Prostate gland (tissue), 2 donors: ENCODE measurements around the gene WDR18. TPM values are rescaled to one million over a fixed set of nuclear protein-coding genes. Genes with fewer than 3 reads are reported as not detected.

Experiments
- DNase-seq: peaks from one replicate; pipeline ENCODE4 v3.0.0-alpha.2; 2019; ENCODE audit warnings: low spot score
- H3K27ac ChIP-seq, 2 donors: fragments of 200-600 bp; sonication (generic); 2 replicates each; pipeline ENCODE4 v1.5.1; 2017 to 2019
- H3K27me3 ChIP-seq: fragments of 200-600 bp; sonication (generic); replicated peaks from 2 replicates; pipeline ENCODE4 v1.5.1; 2019; ENCODE audit not compliant: insufficient read depth
- H3K36me3 ChIP-seq, 2 donors: fragments of 200-600 bp; sonication (generic); 1 replicate in 1 of 2; 2 replicates in 1 of 2; pipeline versions ENCODE4 v1.5.1 to v1.8.1; 2017 to 2019
- H3K4me1 ChIP-seq: fragments of 200-600 bp; sonication (generic); replicated peaks from 2 replicates; pipeline ENCODE4 v1.5.1; 2019
- H3K4me3 ChIP-seq, 2 donors: fragments of 200-600 bp; sonication (generic); 2 replicates each; pipeline ENCODE4 v1.5.1; 2017 to 2019
- H3K9me3 ChIP-seq: fragments of 200-600 bp; sonication (generic); 2 replicates; pipeline ENCODE4 v1.5.1; 2017
- POLR2A ChIP-seq: fragments of 450-650 bp; IDR thresholded peaks from one replicate; pipeline ENCODE4 v1.6.1; 2016; ENCODE audit warnings: antibody characterized with exemption, mild to moderate bottlenecking
- POLR2AphosphoS5 ChIP-seq: sonication (generic); formaldehyde crosslinking; IDR thresholded peaks from one replicate; pipeline ENCODE4 v1.6.1; 2017; ENCODE audit warnings: antibody characterized with exemption
- WGBS: methylation state at CpG from one replicate; pipeline ENCODE4 v1.1.5; 2018; 5-methylcytosine and 5-hydroxymethylcytosine counted together
- intact Hi-C: fragments of 100-400 bp; cut with DNase I; formaldehyde crosslinking; loops from one replicate; pipeline ENCODE4 v1.14.2; 2022
- total RNA-seq, 2 donors: library from RNA; depleted of rRNA; stranded (reverse); fragments of >200 nt; gene quantifications; one replicate each; pipeline ENCODE4 v1.1.0, GENCODE V29; 2016
- TF ChIP-seq, protein P1 (sequence below), 4 experiments: fragments of 200-600 bp in 2 of 4; fragments of 450-650 bp in 2 of 4; sonication (generic) in 2 of 4; IDR thresholded peaks; 1 replicate in 3 of 4; 2 replicates in 1 of 4; pipeline ENCODE4 v1.5.1; 2016 to 2019; ENCODE audit warnings: antibody characterized with exemption in 4 of 4, mild to moderate bottlenecking in 2 of 4, moderate library complexity in 2 of 4

The WDR18 gene
- total RNA-seq, 2 donors from 2014 or later = 35.0 to 94.8 TPM

- Histone ChIP-seq H3K27me3 (no peaks in the 10 kb centered on the region), H3K36me3 (peaks cover 6 to 23% of the 10 kb centered on the region in 2 donors), H3K27ac (no peak overlapping the region), H3K4me3 (no peak overlapping the region), H3K9me3 (no peaks in the 10 kb centered on the region), H3K4me1 (peaks cover 19% of the 10 kb centered on the region)
- TF ChIP-seq POLR2AphosphoS5 (no peak), POLR2A (no peak)
- TF ChIP-seq, protein P1, sequence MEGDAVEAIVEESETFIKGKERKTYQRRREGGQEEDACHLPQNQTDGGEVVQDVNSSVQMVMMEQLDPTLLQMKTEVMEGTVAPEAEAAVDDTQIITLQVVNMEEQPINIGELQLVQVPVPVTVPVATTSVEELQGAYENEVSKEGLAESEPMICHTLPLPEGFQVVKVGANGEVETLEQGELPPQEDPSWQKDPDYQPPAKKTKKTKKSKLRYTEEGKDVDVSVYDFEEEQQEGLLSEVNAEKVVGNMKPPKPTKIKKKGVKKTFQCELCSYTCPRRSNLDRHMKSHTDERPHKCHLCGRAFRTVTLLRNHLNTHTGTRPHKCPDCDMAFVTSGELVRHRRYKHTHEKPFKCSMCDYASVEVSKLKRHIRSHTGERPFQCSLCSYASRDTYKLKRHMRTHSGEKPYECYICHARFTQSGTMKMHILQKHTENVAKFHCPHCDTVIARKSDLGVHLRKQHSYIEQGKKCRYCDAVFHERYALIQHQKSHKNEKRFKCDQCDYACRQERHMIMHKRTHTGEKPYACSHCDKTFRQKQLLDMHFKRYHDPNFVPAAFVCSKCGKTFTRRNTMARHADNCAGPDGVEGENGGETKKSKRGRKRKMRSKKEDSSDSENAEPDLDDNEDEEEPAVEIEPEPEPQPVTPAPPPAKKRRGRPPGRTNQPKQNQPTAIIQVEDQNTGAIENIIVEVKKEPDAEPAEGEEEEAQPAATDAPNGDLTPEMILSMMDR (IDR thresholded peaks at IDR 0.05) = no peak
- 89% methylated on average over 11 of the region's 18 CpGs for WGBS
- intact Hi-C loops = no loop called here
- no peak for DNase-seq
Observed at GRCh38 chr19:1012334-1012733, 28.2 kb downstream of the WDR18 start.

DNA sequence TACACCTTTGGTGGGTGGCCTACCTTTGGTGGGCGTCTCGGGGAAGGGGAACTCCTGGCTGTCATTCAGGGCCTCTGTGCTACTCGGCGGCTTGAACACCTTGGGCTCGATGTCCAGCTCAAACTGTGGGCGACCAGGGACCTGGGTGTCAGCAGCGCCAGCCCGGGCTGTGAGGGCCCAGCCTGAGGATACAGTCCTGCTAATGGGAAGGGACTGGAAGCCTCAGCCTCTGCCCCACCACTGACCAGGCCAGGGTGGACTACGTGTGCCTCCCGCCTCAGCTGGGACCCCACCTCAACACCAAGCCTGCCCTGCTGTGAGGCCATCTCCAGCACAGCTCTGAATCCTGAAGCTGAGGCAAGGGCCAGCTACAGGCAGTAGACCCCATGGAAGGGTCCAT lies 29.1 kb downstream of the WDR18 start:
- H3K36me3 ChIP-seq = peaks cover 6 to 23% of the 10 kb centered on the region in 2 donors
- WGBS = 92% methylated on average over 10 of the region's 10 CpGs
- intact Hi-C loops = no loop called here

GRCh38 chr19:1014161-1015060 lies 30.3 kb downstream of the WDR18 start:
- H3K9me3 ChIP-seq = no peaks in the 10 kb centered on the region
- no peaks in the 10 kb centered on the region for H3K27me3 ChIP-seq
- H3K27ac ChIP-seq = no peak overlapping the region
- H3K36me3 ChIP-seq = peaks cover 6 to 23% of the 10 kb centered on the region in 2 donors
- DNase-seq = no peak
- H3K4me3 ChIP-seq = no peak overlapping the region
- 89% methylated on average over 49 of the region's 49 CpGs for WGBS
- TF ChIP-seq POLR2A = no peak
- TF ChIP-seq, protein P1 (IDR thresholded peaks at IDR 0.05) = no peak
- TF ChIP-seq POLR2AphosphoS5 = no peak
- H3K4me1 ChIP-seq = peaks cover 36% of the 10 kb centered on the region
- intact Hi-C loops = no loop called here

More for the DNA sequence above, 29.1 kb downstream of the WDR18 start:
- no peaks in the 10 kb centered on the region for H3K9me3 ChIP-seq
- no peaks in the 10 kb centered on the region for H3K27me3 ChIP-seq
- H3K4me3 ChIP-seq = no peak overlapping the region
- no peak for DNase-seq
- peaks cover 28% of the 10 kb centered on the region for H3K4me1 ChIP-seq
- no peak overlapping the region for H3K27ac ChIP-seq
- TF ChIP-seq POLR2A = no peak
- TF ChIP-seq POLR2AphosphoS5 = no peak
- TF ChIP-seq, protein P1 (IDR thresholded peaks at IDR 0.05) = no peak

DNA sequence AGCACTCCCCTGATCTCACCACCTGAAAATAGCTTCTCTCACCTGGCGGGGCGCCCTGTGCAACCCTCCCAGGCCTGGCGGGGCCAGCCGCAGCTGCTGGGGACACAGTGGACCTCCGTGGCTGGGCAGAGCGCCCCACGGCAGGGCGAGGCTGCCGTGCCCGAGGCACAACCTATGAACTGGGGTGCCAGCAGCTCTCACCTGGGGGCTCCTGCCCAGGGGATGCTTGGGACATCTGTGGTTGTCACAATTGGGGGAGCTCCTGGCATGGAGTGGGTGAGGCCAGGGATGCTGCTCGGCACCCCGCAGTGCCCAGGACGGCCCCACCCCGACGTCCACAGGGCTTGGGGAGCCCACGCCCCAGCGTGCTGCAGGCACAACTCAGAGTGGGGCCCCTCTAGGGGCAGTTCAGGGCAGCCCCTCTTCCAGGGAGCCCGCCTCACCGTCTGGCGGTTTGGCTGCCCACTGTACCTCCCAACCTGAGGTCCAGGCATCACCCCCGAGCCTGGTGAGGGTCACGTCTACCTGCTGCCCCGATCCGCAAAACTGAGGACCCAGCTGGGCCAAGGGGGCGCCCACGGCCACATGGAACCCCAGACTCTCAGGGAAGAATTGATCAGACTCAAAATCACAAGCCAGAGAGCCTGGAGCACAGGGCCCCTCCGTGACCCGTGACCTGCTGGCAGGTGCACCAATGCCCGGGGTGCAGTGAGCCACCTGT lies 31.1 kb downstream of the WDR18 start:
- Histone ChIP-seq H3K4me3 (no peak overlapping the region), H3K27me3 (no peaks in the 10 kb centered on the region), H3K9me3 (no peaks in the 10 kb centered on the region), H3K27ac (no peak overlapping the region), H3K36me3 (peaks cover 6 to 21% of the 10 kb centered on the region in 2 donors), H3K4me1 (peaks cover 40% of the 10 kb centered on the region)
- TF ChIP-seq, protein P1 (IDR thresholded peaks at IDR 0.05) = no peak
- TF ChIP-seq POLR2A (no peak), POLR2AphosphoS5 (no peak)
- DNase-seq = no peak
- WGBS = 78% methylated on average over 22 of the region's 29 CpGs
- intact Hi-C loops = no loop called here
